Retina (tissue), 1 donor: Measurements from ENCODE around the gene RACK1.
A peak's percentile ranks its signal among the peaks of the same experiment; 100 is the strongest.

Source experiments
- DNase-seq: peaks from one replicate; pipeline ENCODE4 v3.0.0-alpha.2; 2016

RACK1 gene

DNA sequence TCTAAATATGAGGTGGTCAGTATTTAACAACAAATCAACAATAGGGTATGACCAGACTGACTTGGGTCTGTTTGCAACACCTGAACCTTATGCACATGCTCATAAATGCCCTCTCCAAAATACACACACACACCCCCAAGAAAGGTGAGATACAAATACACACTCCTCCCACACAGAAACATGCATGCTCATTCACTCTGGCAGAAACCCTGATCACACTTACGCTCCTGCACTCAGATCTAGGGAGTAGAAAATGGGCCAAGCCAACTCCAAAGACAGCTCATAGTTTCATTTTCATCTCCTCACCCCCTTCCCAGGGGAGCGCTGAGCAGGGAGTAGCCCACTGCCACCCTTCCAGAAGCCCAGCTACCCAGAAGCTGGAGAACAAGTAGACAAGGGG is 50.0 kb downstream of the RACK1 start:
- no peak for DNase-seq

DNA sequence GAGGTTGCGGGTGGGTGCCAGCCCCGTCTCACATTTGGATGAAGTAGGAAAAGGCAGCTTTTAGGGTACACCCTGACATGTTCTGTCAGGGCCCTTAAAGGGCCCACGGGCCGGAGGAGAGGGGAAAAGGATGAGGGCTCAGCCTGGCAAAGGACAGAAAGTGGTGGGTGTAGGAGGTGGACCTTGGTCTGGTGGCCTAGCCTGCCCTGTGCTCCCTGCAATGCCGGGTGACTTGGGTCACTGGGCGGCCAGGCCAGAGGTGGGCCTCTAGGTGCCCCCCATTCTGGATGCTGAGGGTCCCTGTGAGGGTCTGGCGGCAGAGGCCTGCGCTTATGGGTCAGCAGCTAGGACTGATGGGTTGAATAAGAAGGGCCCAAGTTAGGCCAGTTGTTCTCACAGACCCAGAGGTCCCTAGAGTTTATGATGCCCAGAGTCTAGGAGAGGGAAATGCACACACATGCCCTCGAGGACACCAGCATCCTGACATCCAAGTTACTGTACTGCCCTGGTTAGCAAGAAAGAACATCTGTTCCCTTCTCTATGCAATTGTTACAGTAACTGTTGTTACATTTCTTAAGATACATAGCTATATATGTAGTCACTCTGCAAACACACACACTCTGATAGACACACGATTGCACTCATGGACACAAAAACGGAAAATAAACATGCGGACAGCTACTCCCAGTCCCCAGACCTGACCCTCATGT is 51.2 kb downstream of the RACK1 start:
- DNase-seq: peak; percentile 25

DNA sequence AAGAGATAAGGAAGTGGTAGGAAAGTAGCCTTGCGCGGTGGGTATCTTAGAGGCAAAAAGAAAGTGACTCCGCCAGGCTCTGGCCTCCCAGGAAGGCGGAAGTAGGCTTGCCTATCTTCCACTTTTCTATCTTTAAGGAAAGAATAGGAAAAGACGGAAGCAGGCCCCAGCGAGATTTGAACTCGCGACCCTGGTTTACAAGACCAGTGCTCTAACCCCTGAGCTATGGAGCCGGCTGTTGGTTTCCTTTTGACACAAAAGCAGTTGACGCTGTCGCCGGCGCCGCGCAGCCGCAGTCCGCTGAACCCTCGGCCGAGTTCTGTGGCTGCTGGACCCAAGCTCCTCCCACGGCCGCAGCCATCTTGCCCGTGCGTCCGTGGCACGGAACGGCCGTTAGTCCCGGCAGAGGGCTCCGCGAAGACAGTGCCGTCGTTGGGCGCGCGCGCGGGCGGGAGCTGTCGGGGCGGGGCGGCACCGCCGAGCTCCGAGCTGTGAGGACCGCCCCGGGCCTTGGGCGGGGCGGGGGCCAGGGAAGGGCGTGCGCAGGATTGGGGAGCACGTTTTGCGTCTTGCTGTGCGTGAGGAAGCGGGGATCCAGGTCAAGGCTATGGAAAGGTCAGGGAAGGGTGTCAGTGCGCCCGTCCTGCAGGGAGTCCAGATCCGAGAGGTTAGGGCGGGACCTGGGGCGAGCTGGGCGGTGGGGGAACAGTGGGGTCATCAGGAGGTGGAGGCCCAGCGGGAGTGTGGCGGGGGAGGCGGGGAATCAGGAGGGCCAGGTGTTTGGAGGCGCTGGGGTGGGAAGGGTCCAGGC is 52.0 kb downstream of the RACK1 start:
- DNase-seq: peak; percentile 100

- no peak for DNase-seq
Measured at GRCh38 chr5:181190711-181191525, 52.8 kb downstream of the RACK1 start.

DNA sequence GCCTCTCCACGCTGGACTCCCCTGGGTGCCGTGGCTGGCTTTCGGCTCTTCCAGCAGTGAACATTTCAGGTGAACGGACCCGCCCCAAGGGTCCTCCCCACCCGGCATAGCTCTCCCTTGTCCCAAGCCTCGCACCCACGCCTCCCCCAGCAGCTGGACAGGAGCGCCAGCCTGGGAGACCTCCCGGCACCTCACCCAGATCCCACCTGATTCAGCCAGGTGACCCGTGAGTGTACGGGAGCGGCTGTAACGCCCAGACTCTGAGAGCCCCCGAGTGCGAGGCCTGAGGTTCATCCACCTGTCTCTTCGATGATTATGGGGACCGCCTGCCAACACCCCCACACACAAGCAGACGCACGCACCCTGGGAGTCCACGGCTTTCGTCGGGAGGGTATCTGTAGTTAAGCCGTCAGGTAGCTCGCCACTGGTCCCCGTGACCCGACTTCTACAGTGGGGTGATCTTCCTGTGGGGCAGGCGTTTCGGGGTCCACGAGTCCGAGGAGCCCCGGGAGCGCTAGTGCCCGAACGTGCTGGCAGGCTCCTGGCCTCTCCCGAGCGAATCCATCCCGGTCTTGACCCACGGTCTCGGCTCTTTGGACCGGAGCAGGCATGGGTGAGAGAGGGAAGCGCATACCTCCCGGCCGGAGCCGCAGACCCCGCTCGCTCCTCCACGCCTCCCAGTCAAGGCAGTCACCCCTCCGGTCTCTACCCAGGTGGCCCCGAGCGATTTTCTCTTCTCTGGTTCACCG is 53.6 kb downstream of the RACK1 start:
- peak; percentile 67 for DNase-seq

DNA sequence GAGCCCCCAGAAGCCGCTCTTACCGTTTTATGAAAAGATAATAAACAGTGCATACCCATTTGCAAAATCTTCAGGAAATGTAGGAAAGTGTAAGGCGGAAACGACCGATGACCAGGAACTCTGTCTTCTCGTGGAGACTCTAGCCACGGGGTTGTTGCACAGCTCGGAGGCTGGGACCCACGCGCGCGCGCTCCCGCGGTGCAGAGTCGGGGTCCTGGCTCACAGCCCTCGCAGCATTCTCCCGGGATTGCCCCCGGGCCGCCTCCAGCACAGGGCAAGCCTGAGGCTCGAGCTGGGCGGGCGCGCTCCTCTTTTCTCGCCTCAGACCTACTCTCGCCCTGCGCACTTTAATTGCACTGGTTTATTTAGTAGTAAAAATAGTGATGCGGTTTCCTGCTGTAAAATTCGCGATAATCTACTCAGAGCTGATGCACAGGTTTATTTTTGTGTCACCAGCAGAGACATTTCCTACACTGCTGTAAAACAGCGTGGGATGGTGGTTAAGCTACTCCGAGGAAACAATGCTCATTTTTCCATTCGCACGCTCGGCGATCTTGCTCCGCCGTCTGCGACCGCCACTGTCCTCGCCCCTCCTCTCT is 54.2 kb downstream of the RACK1 start:
- DNase-seq: no peak

GRCh38 chr5:181188700-181189362 is 54.9 kb downstream of the RACK1 start:
- DNase-seq: peak; percentile 95

- DNase-seq: peak; percentile 80
Measured at GRCh38 chr5:181187500-181188213, 56.0 kb downstream of the RACK1 start.

DNA sequence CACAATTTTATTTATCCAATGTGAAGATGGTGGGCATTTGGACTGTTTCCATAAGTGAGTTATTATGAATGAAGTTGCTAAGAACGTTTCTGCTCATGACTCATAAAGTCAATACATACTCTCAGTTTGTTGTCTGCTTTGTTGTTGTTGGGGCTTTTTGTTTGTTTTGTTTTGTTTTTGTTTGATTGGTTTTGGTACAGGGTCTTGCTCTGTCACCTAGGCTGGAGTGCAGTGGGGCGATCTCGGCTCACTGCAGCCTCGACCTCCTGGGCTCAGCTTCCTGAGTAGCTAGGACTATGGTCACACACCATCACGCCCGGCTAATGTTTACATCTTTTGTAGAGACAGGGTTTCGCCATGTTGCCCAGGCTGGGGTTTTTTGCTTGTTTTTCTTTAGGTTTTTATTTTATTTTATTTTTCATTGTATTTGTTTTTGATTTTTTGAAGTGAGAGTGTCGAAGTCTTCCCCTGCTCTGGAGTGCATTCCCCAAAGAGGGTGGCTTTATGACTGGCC is 56.7 kb downstream of the RACK1 start:
- DNase-seq: no peak
